ENCODE measurements around the gene UBTF.

UBTF gene

DNA sequence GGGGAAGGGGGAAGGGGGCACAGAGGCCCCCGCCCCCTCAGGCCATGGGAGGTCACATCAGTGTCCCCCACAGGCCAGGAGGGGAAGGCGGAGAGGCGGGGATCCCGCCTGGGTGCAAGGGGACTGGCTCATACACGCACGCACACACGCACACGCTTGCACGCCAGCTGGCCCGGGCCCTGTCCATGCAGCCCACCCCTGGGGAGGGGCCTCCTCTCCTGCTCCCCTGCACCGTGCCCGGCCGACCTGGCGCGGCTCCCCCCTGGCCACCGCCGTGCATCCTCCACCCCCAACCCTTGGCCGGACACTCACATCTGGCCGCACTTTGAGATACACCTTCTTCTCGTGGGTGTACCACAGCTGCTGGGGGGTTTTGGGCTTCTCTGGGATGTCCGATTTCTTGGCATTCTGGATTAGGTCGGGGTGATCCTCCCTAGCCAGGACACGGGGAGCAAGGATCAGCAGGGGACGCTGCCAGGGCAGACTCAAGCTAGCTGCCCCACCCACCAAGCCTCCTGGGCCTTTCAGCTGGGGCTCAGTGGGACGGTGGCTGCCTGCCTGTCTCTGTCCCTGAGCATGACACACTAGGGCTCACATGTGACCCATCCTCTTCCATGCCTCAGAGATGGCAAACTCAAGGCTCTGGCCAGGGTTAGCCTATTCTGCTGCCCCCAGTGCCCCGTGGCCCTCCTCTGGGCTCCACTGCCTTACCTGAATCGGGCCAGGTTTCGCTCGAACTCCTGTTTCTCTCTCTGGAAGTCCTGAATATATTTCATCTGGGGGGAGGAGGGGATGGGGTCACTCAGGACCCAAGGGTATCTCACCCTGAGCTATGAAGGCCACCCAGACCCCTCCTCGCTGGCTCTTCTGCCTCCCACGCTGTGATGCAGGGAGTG lies 6.7 kb downstream of the UBTF start:
- H3K27ac Mint-ChIP-seq = peak overlapping the region; percentile 96
- no peak for DNase-seq
- no peaks in the 10 kb centered on the region for H3K27me3 Mint-ChIP-seq
- peaks cover 92% of the 10 kb centered on the region for H3K36me3 Mint-ChIP-seq (ENCODE audit: low read depth)
- no peaks in the 10 kb centered on the region for H3K9me3 Mint-ChIP-seq
- peaks cover 82% of the 10 kb centered on the region for H3K4me1 Mint-ChIP-seq (ENCODE audit: low read depth)
- H3K4me3 Mint-ChIP-seq = peak overlapping the region; percentile 1

DNA sequence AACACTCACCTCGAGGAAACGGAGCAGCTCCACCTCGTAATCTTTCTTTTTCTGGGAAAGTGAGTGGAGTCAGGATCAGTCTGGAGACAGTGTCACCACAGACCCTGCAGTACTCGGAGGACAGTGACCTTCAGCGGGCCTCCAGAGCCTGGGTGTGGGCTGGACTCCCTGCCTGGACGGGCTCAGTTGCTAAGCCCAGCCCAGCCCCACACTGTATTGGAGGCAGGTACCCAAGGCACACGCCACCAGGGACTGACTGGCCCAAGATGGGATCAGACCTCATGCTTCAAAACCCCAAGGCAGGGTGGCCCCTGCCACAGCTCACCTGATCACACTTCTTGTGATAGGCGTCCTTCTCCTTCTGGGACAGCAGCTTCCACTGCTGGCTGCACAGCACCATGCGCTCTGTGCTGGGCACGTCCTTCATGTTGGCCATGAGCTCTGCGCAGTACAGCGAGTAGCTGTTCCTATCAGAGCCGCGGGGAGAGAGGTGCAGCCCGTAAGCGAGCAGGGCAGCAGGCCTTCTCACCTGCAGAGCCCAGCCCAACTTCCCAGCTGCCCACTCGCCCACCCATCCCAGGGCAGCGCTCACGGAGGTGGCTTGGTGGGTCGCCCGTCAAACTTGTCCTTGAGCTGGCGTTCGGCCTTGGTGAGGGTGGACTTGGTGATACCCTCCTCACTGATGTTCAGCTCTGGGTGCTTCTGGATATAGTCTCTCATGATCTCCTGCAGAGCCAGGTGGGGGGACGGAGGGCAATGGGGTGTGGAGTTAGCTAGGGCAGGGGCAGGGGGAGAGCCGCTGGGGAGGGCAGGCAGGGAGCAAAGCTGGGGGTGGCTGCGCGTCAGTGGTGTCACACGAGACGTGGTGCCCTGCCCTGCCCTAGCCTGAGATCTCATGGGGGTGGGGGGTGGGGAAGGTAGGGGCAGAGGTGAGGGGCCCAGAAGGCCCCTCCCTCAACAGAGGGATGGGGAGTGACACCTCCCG lies 7.9 kb downstream of the UBTF start:
- Mint-ChIP-seq H3K4me1 (ENCODE audit: low read depth) (peaks cover 79% of the 10 kb centered on the region), H3K27me3 (no peaks in the 10 kb centered on the region), H3K27ac (peak overlapping the region; percentile 83), H3K4me3 (peak overlapping the region; percentile 48), H3K9me3 (no peaks in the 10 kb centered on the region), H3K36me3 (ENCODE audit: low read depth) (peaks cover 92% of the 10 kb centered on the region)
- no peak for DNase-seq

DNA sequence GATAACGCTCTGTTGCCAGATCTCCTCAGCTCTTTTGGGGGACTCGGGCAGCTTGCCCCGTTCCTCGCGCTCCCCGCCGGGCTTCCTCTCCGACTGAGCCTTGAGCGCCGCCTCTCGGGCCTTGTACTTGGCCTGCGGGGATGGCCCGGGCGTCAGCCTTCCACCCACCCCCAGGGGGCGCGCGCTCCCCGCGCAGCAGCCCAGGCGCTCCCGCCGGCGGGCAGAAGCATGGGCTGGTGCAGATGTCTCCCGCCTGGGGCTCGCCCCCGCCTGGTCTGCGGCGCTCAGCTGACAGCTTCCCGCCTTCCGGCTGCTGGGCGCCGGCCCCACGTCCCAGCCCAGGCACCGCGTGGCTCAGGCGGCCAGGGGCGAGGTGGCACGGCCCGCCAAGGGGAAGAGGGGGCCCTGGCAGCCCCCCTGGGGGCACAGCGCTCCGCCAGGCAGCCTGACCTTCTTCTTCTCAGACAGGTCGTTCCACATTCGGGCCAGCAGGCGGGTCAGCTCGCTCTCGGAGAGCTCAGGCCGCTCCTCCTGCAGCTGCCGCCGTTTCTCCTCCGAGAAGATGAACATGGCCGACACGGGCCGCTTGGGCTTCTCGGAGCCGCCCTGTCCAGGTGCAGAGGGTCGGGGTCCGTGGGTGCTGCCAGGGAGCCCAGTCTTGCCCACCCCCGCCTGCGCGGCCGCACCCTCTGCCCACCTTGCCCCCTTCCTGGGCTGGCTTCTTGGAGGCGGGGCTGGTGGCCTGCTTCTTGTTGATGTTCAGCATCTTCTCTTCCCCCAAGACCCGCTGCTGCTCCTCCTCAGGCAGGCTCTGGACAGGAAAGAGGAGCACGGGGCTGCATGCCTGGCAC lies 8.9 kb downstream of the UBTF start:
- H3K9me3 Mint-ChIP-seq = no peaks in the 10 kb centered on the region

GRCh38 chr17:44209786-44210341 lies 9.6 kb downstream of the UBTF start:
- Mint-ChIP-seq H3K27me3 (no peaks in the 10 kb centered on the region), H3K4me3 (peak overlapping the region; percentile 77), H3K36me3 (ENCODE audit: low read depth) (peaks cover 87% of the 10 kb centered on the region), H3K9me3 (no peaks in the 10 kb centered on the region), H3K27ac (peak overlapping the region; percentile 97), H3K4me1 (ENCODE audit: low read depth) (peaks cover 66% of the 10 kb centered on the region)
- DNase-seq = peak; percentile 56

More for the DNA sequence above, 8.9 kb downstream of the UBTF start:
- no peaks in the 10 kb centered on the region for H3K27me3 Mint-ChIP-seq
- peaks cover 92% of the 10 kb centered on the region for H3K36me3 Mint-ChIP-seq (ENCODE audit: low read depth)
- peaks cover 73% of the 10 kb centered on the region for H3K4me1 Mint-ChIP-seq (ENCODE audit: low read depth)
- peak; percentile 94 for DNase-seq
- H3K4me3 Mint-ChIP-seq = peak overlapping the region; percentile 77
- peak overlapping the region; percentile 97 for H3K27ac Mint-ChIP-seq

- DNase-seq = no peak
- no peaks in the 10 kb centered on the region for H3K27me3 Mint-ChIP-seq
- peak overlapping the region; percentile 97 for H3K27ac Mint-ChIP-seq
- H3K4me1 Mint-ChIP-seq (ENCODE audit: low read depth) = peaks cover 62% of the 10 kb centered on the region
- no peak overlapping the region for H3K4me3 Mint-ChIP-seq
- H3K9me3 Mint-ChIP-seq = no peaks in the 10 kb centered on the region
- peaks cover 66% of the 10 kb centered on the region for H3K36me3 Mint-ChIP-seq (ENCODE audit: low read depth)
Measured at GRCh38 chr17:44207743-44208142, 11.7 kb downstream of the UBTF start.

DNA sequence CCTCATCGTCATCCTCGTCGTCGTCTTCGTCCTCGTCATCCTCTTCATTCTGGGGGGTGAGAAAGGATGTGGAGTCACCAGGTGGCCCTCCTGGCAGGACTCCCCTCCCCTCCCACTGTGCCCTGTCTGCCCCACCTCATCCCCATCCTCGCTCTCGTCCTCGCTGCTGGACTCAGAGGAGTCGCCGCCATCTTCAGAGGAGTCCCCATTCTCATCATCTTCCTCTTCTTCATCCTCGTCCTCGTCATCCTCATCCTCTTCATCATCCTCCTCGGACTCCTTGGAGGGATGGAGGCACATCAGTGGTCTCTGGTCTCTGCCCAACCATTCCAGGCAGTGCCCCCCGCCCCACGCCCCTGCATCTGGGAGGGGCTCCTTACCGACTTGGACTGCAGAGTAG lies 12.2 kb downstream of the UBTF start:
- Mint-ChIP-seq H3K9me3 (no peaks in the 10 kb centered on the region), H3K4me1 (ENCODE audit: low read depth) (peaks cover 62% of the 10 kb centered on the region), H3K27ac (peak overlapping the region; percentile 97), H3K4me3 (no peak overlapping the region), H3K27me3 (no peaks in the 10 kb centered on the region), H3K36me3 (ENCODE audit: low read depth) (peaks cover 64% of the 10 kb centered on the region)
- DNase-seq = no peak

- Mint-ChIP-seq H3K27me3 (no peaks in the 10 kb centered on the region), H3K27ac (peak overlapping the region; percentile 53), H3K9me3 (no peaks in the 10 kb centered on the region), H3K4me1 (ENCODE audit: low read depth) (peaks cover 58% of the 10 kb centered on the region), H3K36me3 (ENCODE audit: low read depth) (peaks cover 59% of the 10 kb centered on the region), H3K4me3 (no peak overlapping the region)
- DNase-seq = no peak
Measured at GRCh38 chr17:44206825-44207155, 12.7 kb downstream of the UBTF start.

GRCh38 chr17:44205962-44206824 lies 13.3 kb downstream of the UBTF start:
- Mint-ChIP-seq H3K27ac (peak overlapping the region; percentile 53), H3K4me1 (ENCODE audit: low read depth) (peaks cover 55% of the 10 kb centered on the region), H3K27me3 (no peaks in the 10 kb centered on the region), H3K9me3 (no peaks in the 10 kb centered on the region), H3K36me3 (ENCODE audit: low read depth) (peaks cover 54% of the 10 kb centered on the region), H3K4me3 (no peak overlapping the region)
- no peak for DNase-seq

DNA sequence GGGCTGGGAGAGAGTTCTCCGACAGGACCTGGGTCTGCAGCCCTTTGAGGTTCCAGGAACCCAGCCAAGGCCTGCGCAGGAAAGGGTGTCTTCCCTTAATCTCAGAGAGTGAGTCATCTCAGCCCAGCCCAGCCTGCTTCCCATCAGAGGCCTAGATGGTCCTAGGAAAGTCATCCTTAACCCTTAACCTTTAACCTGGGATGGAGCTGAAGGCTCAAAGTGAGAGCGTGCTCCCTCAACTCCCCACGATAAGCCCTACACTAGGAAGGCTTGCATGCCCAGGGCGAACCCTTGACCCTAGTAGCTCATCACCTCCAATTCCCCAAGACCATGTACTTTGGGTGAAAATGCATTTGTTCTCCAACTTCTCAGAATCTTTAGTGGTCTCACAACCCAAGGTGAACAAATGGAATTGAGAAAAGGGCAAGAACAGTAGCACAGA lies 15.0 kb downstream of the UBTF start:
- DNase-seq = no peak
- Mint-ChIP-seq H3K36me3 (ENCODE audit: low read depth) (peaks cover 45% of the 10 kb centered on the region), H3K27me3 (no peaks in the 10 kb centered on the region), H3K4me3 (no peak overlapping the region), H3K4me1 (ENCODE audit: low read depth) (peaks cover 51% of the 10 kb centered on the region), H3K27ac (peak overlapping the region; percentile 68), H3K9me3 (no peaks in the 10 kb centered on the region)

DNA sequence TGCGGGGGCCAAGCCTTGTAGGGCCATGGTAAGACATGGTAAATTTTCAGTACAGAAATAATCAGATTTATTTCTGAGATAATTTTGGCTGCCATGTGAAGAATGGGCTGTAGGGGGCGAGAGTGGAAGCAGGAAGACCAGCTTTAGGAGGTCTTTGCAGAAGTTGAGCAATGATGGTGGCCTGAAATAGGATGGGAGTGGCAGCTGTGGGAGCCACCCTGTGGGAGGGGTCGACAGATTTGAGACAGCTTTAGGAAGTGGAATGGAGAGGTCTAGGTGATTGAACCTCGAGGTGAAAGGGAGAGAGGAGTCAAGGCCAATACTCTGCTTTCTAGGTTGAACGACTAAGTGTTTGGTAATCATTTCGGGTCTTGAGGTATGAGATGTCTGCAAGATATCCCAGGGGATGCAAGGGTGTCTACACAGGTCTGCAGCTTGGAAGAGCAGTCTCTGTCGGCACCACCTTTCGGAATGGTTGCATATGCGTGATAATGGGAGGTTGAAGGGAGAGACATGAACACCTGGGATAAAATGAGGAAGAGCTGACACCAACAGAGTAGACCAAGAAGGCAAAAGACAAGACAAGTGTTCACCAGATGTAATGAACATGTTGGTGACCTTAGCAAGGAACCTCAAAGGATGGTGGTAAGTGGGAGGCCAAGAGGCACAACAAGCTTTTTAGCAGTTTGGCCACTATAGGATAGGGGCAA lies 15.6 kb downstream of the UBTF start:
- DNase-seq = peak; percentile 63
- Mint-ChIP-seq H3K27ac (peak overlapping the region; percentile 76), H3K4me3 (no peak overlapping the region), H3K4me1 (ENCODE audit: low read depth) (peaks cover 46% of the 10 kb centered on the region), H3K27me3 (no peaks in the 10 kb centered on the region), H3K9me3 (no peaks in the 10 kb centered on the region), H3K36me3 (ENCODE audit: low read depth) (peaks cover 39% of the 10 kb centered on the region)

DNA sequence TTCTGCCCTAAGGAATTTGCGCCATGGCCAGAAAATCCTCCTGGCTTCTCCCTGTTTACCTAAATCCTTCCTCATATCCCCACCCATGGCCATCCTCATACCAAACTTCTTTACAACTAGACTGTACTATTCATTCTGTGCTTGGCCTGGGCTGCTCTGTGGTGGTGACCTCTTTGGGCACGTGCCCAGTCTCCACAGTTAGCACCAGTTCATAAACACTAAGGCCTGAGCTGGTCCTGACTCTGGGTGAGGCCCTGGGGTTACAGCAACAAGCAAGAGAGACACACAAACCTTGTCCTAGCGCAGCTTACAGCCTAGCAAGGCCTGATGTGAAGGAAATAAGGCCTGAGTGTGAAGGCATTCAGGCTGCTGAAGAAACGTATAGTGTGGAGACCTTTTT lies 16.7 kb downstream of the UBTF start:
- H3K4me3 Mint-ChIP-seq = no peak overlapping the region
- H3K36me3 Mint-ChIP-seq (ENCODE audit: low read depth) = peaks cover 37% of the 10 kb centered on the region
- no peak for DNase-seq
- H3K9me3 Mint-ChIP-seq = no peaks in the 10 kb centered on the region
- peaks cover 44% of the 10 kb centered on the region for H3K4me1 Mint-ChIP-seq (ENCODE audit: low read depth)
- H3K27me3 Mint-ChIP-seq = no peaks in the 10 kb centered on the region
- H3K27ac Mint-ChIP-seq = peak overlapping the region; percentile 55

DNA sequence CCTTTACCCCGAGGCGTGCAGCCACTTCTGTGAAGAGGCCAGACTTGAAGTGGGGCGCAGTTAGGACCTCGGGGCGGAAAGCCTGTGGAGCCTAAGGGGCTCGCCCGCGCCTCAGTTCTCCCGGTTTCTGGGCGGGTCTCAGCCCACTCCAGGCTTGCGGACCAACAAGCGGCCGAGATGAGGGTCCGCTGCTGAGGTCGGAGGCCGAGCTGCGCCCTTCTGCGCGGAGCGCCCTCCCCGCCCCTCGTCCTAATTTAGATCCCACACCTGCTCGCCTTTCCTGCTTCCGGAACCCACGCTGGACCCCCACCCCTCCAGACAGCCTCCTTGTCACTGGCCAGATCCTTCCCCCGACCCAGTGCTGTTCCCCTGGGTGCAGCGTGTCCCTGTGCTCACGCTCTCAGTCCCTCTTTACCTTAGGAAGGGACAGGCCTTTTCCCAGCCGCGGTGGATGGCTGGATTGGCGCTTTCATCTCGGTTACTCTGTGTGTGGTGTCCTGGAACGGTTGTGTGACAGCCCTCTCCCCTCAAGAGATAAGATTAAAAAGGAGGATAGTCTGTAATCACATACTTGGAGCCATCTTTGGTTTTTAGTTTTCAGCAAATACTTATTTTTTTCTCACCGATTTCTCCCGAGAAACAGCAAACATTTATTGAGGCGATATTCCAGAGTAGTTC lies 18.9 kb downstream of the UBTF start:
- H3K27me3 Mint-ChIP-seq = no peaks in the 10 kb centered on the region
- H3K27ac Mint-ChIP-seq = peak overlapping the region; percentile 94
- peaks cover 36% of the 10 kb centered on the region for H3K36me3 Mint-ChIP-seq (ENCODE audit: low read depth)
- H3K9me3 Mint-ChIP-seq = no peaks in the 10 kb centered on the region
- peak overlapping the region; percentile 88 for H3K4me3 Mint-ChIP-seq
- no peak for DNase-seq
- H3K4me1 Mint-ChIP-seq (ENCODE audit: low read depth) = peaks cover 49% of the 10 kb centered on the region

Measured in activated T-cell treated with anti-CD3 and anti-CD28 coated beads, Interleukin-2, amount 50 U/mL, for 24 hours (primary cell).